ENCODE measurements around the gene SLC8A3. TPM values are rescaled to one million over a fixed set of nuclear protein-coding genes. Genes with fewer than 3 reads are reported as not detected.

The SLC8A3 gene
- total and polyA plus RNA-seq, 5 donors from 2014 or later, result 0.37 TPM; not detected in 4

DNA sequence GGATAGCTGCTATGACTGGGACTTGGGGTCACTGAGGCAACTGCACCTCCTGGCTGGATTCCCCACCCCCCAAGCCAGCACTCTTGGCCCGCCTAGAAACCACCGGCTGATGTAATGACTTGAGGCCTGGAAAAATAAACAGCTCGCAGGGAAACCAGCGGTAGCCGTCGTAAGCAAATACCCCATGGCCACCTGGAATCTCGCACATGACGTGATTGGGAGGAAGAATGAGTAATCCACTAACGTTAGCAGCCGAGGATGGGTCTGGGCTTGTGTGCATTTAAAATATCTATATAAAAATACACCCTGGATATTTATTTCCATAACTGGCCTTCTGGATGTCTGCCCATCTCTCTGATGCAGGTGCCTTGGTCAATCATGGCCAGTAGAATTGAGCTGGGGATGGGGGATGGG, 189.5 kb downstream of the SLC8A3 start:
- H3K9me3 ChIP-seq (ENCODE audit: control insufficient read depth in 2 of 2, low read length in 2 of 2), result no peaks in the 10 kb centered on the region
- H3K27ac Mint-ChIP-seq, result no peak overlapping the region
- H3K36me3 Mint-ChIP-seq, result no peaks in the 10 kb centered on the region
- H3K4me1 ChIP-seq (ENCODE audit: control insufficient read depth, insufficient read depth, low read length, poor library complexity, severe bottlenecking), result no peaks in the 10 kb centered on the region
- no peaks in the 10 kb centered on the region for H3K36me3 ChIP-seq (ENCODE audit: control insufficient read depth, insufficient read depth, low read length)
- no peaks in the 10 kb centered on the region for H3K4me1 Mint-ChIP-seq
- H3K9me3 Mint-ChIP-seq, result peaks cover 0 to 4% (median 0%) of the 10 kb centered on the region in 7 donors
- DNase-seq (no peak), ATAC-seq (ENCODE audit: low read depth in 2 of 2) (no peak)
- H3K27ac ChIP-seq (ENCODE audit: insufficient read depth, low read length, poor library complexity, severe bottlenecking), result no peak overlapping the region
- H3K27me3 Mint-ChIP-seq, result peaks cover 10% of the 10 kb centered on the region
- no peak overlapping the region for H3K4me3 Mint-ChIP-seq
- H3K4me3 ChIP-seq (ENCODE audit: low read depth, low read length), result no peak overlapping the region
- H3K27me3 ChIP-seq (ENCODE audit: control insufficient read depth, insufficient read depth, low read length), result peaks cover 4% of the 10 kb centered on the region

DNA sequence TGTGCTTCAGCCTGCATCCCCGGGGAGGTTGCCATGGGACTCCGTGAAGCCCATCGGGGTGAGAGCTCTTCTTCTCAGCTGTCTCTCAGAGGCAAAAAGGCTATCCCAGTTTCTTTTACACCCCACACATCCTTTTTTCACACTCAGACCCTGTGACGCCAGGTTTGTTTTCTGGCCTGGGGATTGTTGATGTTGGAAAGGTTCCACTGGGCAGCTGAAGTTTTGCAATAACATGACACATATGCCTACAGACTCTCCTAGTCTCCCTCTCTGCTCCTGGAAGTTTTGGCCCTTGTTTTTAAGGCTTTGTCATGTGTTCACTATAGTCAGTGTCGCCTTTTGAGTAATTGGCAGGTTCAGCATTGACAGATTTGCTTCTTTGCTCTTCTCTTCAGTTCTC, 190.9 kb downstream of the SLC8A3 start:
- Mint-ChIP-seq H3K4me1 (peaks cover 0 to 2% (median 0%) of the 10 kb centered on the region in 4 donors), H3K36me3 (no peaks in the 10 kb centered on the region), H3K9me3 (peaks cover 0 to 4% (median 0%) of the 10 kb centered on the region in 7 donors), H3K27ac (no peak overlapping the region), H3K4me3 (no peak overlapping the region), H3K27me3 (peaks cover 10% of the 10 kb centered on the region)
- Histone ChIP-seq H3K36me3 (ENCODE audit: control insufficient read depth, insufficient read depth, low read length) (no peaks in the 10 kb centered on the region), H3K27ac (ENCODE audit: insufficient read depth, low read length, poor library complexity, severe bottlenecking) (no peak overlapping the region), H3K27me3 (ENCODE audit: control insufficient read depth, insufficient read depth, low read length) (peaks cover 9% of the 10 kb centered on the region), H3K4me1 (ENCODE audit: control insufficient read depth, insufficient read depth, low read length, poor library complexity, severe bottlenecking) (no peaks in the 10 kb centered on the region), H3K9me3 (ENCODE audit: control insufficient read depth in 2 of 2, low read length in 2 of 2) (no peaks in the 10 kb centered on the region), H3K4me3 (ENCODE audit: low read depth, low read length) (no peak overlapping the region)
- DNase-seq (no peak), ATAC-seq (ENCODE audit: low read depth in 2 of 2) (no peak)

DNA sequence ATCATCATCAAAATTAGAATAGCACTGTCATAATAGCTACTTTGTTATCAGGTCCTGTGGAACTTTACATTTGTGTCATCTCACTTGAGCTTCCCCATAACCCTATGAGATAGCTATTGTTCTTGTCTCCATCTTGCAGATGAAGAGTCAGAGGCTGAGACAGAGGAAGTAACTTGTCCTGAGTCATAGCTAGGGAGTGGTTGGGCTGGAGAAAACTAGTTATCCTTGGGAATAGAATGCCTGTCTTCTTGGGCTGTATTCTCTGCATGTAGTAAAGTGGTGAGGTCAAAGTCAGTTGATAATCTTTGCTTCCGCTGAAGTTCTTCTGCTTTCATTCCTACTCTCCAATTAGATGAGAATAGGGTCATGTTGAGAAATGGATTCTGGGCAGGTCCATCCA, 192.5 kb downstream of the SLC8A3 start:
- Histone ChIP-seq H3K9me3 (ENCODE audit: control insufficient read depth in 2 of 2, low read length in 2 of 2) (no peaks in the 10 kb centered on the region), H3K27me3 (ENCODE audit: control insufficient read depth, insufficient read depth, low read length) (peaks cover 6% of the 10 kb centered on the region), H3K4me1 (ENCODE audit: control insufficient read depth, insufficient read depth, low read length, poor library complexity, severe bottlenecking) (no peaks in the 10 kb centered on the region), H3K4me3 (ENCODE audit: low read depth, low read length) (no peak overlapping the region), H3K27ac (ENCODE audit: insufficient read depth, low read length, poor library complexity, severe bottlenecking) (no peak overlapping the region), H3K36me3 (ENCODE audit: control insufficient read depth, insufficient read depth, low read length) (no peaks in the 10 kb centered on the region)
- DNase-seq (no peak), ATAC-seq (ENCODE audit: low read depth in 2 of 2) (no peak)
- no peak overlapping the region for H3K27ac Mint-ChIP-seq
- H3K36me3 Mint-ChIP-seq, result no peaks in the 10 kb centered on the region
- peaks cover 10% of the 10 kb centered on the region for H3K27me3 Mint-ChIP-seq
- no peak overlapping the region for H3K4me3 Mint-ChIP-seq
- peaks cover 0 to 3% (median 0%) of the 10 kb centered on the region in 4 donors for H3K4me1 Mint-ChIP-seq
- peaks cover 0 to 4% (median 0%) of the 10 kb centered on the region in 7 donors for H3K9me3 Mint-ChIP-seq

Other genes starting within 250 kb of the SLC8A3 start
- gene COX16, start 170.7 kb upstream of the SLC8A3 start, total RNA-seq, result 22.1 TPM
- gene COX16, start 170.7 kb upstream of the SLC8A3 start, polyA plus RNA-seq, result 10 to 100 TPM; 55.1 to 79.1 (median 66.9) TPM
- 13.0 TPM for gene SYNJ2BP, start 228.1 kb upstream of the SLC8A3 start, total RNA-seq
- gene SYNJ2BP, start 228.1 kb upstream of the SLC8A3 start, polyA plus RNA-seq, result 10 to 100 TPM; 11.6 to 15.6 (median 14.8) TPM